Loucy (cell line): ENCODE results near the gene HDGF.

ENCODE experiments used
- H2AFZ ChIP-seq: fragments of 200-600 bp; sonication (generic); 2 replicates; pipeline ENCODE4 v1.6.0; 2016; ENCODE audit warnings: antibody characterized with exemption, mild to moderate bottlenecking, low read length, moderate library complexity
- H3F3A ChIP-seq: fragments of 200-600 bp; 2 replicates; pipeline ENCODE4 v1.6.0; 2016; ENCODE audit warnings: antibody characterized with exemption, low read depth, mild to moderate bottlenecking
- H3K27me3 ChIP-seq: fragments of 200-600 bp; sonication (generic); 2 replicates; pipeline ENCODE4 v1.6.1; 2014; ENCODE audit warnings: low read length, mild to moderate bottlenecking; ENCODE audit not compliant: insufficient read depth, poor library complexity, severe bottlenecking
- H3K36me3 ChIP-seq: fragments of 200-600 bp; sonication (generic); 2 replicates; pipeline ENCODE4 v1.6.1; 2016; ENCODE audit warnings: low read length; ENCODE audit not compliant: insufficient read depth
- H3K4me1 ChIP-seq: fragments of 200-600 bp; sonication (generic); 2 replicates; pipeline ENCODE4 v1.5.1; 2014; ENCODE audit warnings: low read length, mild to moderate bottlenecking; ENCODE audit not compliant: insufficient read depth, poor library complexity, severe bottlenecking
- H3K4me2 ChIP-seq: fragments of 200-600 bp; sonication (generic); 2 replicates; pipeline ENCODE4 v1.6.0; 2014; ENCODE audit warnings: antibody characterized with exemption, low read length, low read depth, mild to moderate bottlenecking; ENCODE audit not compliant: poor library complexity, severe bottlenecking
- H3K4me3 ChIP-seq: fragments of 200-600 bp; sonication (generic); 2 replicates; pipeline ENCODE4 v1.5.1; 2014; ENCODE audit warnings: low read length, mild to moderate bottlenecking, mixed read lengths; ENCODE audit not compliant: poor library complexity, severe bottlenecking
- H3K79me2 ChIP-seq: fragments of 200-600 bp; sonication (generic); 2 replicates; pipeline ENCODE4 v1.6.1; 2014; ENCODE audit warnings: low read length; ENCODE audit not compliant: insufficient read depth
- H3K9ac ChIP-seq: fragments of 200-600 bp; sonication (generic); 2 replicates; pipeline ENCODE4 v1.6.0; 2014; ENCODE audit warnings: mild to moderate bottlenecking, low read depth, low read length, moderate library complexity; ENCODE audit not compliant: poor library complexity, severe bottlenecking
- H3K9me2 ChIP-seq: fragments of 200-600 bp; sonication (generic); replicated peaks from 2 replicates; pipeline ENCODE4 v1.6.1; 2016; ENCODE audit warnings: low read depth, low read length, mixed read lengths
- H3K9me3 ChIP-seq: fragments of 200-600 bp; sonication (generic); 2 replicates; pipeline ENCODE4 v1.6.1; 2014; ENCODE audit warnings: mild to moderate bottlenecking, antibody characterized with exemption, low read length, low read depth; ENCODE audit not compliant: insufficient read depth
- H4K20me1 ChIP-seq: fragments of 200-600 bp; sonication (generic); 2 replicates; pipeline ENCODE4 v1.6.0; 2014; ENCODE audit warnings: antibody characterized with exemption, low read length, mild to moderate bottlenecking; ENCODE audit not compliant: insufficient read depth, poor library complexity, severe bottlenecking
- CTCF ChIP-seq: fragments of 200-600 bp; sonication (generic); conservative IDR thresholded peaks from 2 replicates; pipeline ENCODE4 v1.5.1; 2014; ENCODE audit warnings: mild to moderate bottlenecking, antibody characterized with exemption, low read length
- EZH2phosphoT487 ChIP-seq: fragments of 200-600 bp; IDR thresholded peaks from 2 replicates; pipeline ENCODE4 v1.6.1; 2018; ENCODE audit warnings: antibody characterized with exemption, mild to moderate bottlenecking, moderate library complexity, borderline replicate concordance

The HDGF gene

GRCh38 chr1:156704166-156704711, 47.2 kb downstream of the HDGF start:
- no peaks in the 10 kb centered on the region for H3K27me3 ChIP-seq
- H3K4me1 ChIP-seq = peaks cover 17% of the 10 kb centered on the region
- H3K4me2 ChIP-seq = no peak overlapping the region

GRCh38 chr1:156703741-156704140, 47.7 kb downstream of the HDGF start:
- H3K9me3 ChIP-seq = no peaks in the 10 kb centered on the region
- no peaks in the 10 kb centered on the region for H3K79me2 ChIP-seq
- no peak overlapping the region for H3K4me2 ChIP-seq
- H3K36me3 ChIP-seq = no peaks in the 10 kb centered on the region
- H3K27me3 ChIP-seq = no peaks in the 10 kb centered on the region
- no peaks in the 10 kb centered on the region for H3F3A ChIP-seq
- no peaks in the 10 kb centered on the region for H4K20me1 ChIP-seq
- H3K9ac ChIP-seq = no peak overlapping the region
- H2AFZ ChIP-seq = no peak overlapping the region
- H3K4me1 ChIP-seq = peaks cover 17% of the 10 kb centered on the region
- H3K9me2 ChIP-seq = no peaks in the 10 kb centered on the region
- H3K4me3 ChIP-seq = no peak overlapping the region
- no peak for TF ChIP-seq CTCF
- TF ChIP-seq EZH2phosphoT487 = no peak

More at GRCh38 chr1:156704166-156704711, 47.2 kb downstream of the HDGF start:
- H3K4me3 ChIP-seq = no peak overlapping the region
- H2AFZ ChIP-seq = no peak overlapping the region
- TF ChIP-seq EZH2phosphoT487 (no peak), CTCF (no peak)
- H3K36me3 ChIP-seq = no peaks in the 10 kb centered on the region
- no peak overlapping the region for H3K9ac ChIP-seq
- H3K9me2 ChIP-seq = no peaks in the 10 kb centered on the region
- H3F3A ChIP-seq = no peaks in the 10 kb centered on the region
- H3K9me3 ChIP-seq = no peaks in the 10 kb centered on the region
- no peaks in the 10 kb centered on the region for H3K79me2 ChIP-seq
- H4K20me1 ChIP-seq = no peaks in the 10 kb centered on the region

GRCh38 chr1:156703336-156703735, 48.1 kb downstream of the HDGF start:
- Histone ChIP-seq H3K4me2 (no peak overlapping the region), H3K9ac (no peak overlapping the region), H3K9me3 (no peaks in the 10 kb centered on the region), H3K4me3 (no peak overlapping the region), H4K20me1 (no peaks in the 10 kb centered on the region), H3K9me2 (no peaks in the 10 kb centered on the region), H3K36me3 (no peaks in the 10 kb centered on the region), H3K4me1 (peaks cover 17% of the 10 kb centered on the region), H3K27me3 (no peaks in the 10 kb centered on the region), H3F3A (no peaks in the 10 kb centered on the region), H2AFZ (no peak overlapping the region), H3K79me2 (no peaks in the 10 kb centered on the region)
- TF ChIP-seq EZH2phosphoT487 (no peak), CTCF (no peak)
